GM19035 (cell line): Measurements from ENCODE around the gene LILRB5.
"Not testable (repeated sequence)": the region's sequence is repeated elsewhere in the genome, so short reads cannot be mapped to it uniquely, and the experiment has no call there.

Experiments
- ATAC-seq: cut with Tn5 transposase; IDR thresholded peaks from one replicate; pipeline ENCODE4 v1.9.1; 2021; ENCODE audit not compliant: unreplicated experiment

The LILRB5 gene

GRCh38 chr19:54245936-54246335 lies 11.1 kb downstream of the LILRB5 start:
- no peak for ATAC-seq

DNA sequence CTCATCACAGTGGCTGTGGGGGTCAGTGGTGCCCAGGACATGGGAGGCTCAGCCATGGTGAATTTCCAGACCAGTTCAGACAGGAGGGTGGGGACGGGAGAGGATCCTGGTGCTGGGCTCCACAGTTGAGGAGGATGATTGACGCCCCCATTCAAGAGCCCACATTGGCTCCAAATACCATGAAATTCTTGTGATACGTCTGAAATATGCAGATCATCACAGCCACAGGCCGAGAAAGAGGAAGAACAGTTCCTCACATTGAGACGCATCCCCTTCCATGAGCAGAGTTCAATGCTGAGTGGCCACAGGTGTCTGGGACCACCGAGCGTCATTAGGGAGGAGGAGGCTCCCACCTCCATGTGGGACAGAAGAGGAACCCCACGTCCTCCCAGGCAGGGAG lies 13.3 kb downstream of the LILRB5 start:
- not testable (repeated sequence) for ATAC-seq

DNA sequence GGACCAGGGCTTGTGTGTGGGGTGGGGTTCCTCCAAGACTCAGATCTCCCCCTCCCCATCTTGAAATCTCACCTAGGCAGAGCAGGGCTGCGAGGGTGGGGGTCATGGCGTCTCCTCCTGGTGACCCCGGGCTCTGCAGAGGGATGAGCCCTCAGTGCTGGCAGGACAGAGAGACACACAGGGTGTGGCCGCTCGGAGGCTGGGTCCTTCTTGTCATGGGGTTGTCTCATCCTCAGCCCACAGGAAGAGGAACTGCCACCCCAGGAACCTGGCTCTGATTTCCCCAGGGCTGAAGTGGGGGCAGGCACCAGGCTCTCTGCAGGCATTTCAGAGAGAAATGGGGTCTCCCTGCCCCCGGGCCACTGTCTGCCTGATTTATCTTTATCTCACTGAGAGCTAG lies 14.4 kb downstream of the LILRB5 start, which contains the start of gene LILRA6:
Gene LILRA6 (minus strand): TSS at position 145 of the 400 bp plus-strand sequence.
- not testable (repeated sequence) for ATAC-seq

GRCh38 chr19:54242234-54242633 lies 14.8 kb downstream of the LILRB5 start:
- not testable (repeated sequence) for ATAC-seq

DNA sequence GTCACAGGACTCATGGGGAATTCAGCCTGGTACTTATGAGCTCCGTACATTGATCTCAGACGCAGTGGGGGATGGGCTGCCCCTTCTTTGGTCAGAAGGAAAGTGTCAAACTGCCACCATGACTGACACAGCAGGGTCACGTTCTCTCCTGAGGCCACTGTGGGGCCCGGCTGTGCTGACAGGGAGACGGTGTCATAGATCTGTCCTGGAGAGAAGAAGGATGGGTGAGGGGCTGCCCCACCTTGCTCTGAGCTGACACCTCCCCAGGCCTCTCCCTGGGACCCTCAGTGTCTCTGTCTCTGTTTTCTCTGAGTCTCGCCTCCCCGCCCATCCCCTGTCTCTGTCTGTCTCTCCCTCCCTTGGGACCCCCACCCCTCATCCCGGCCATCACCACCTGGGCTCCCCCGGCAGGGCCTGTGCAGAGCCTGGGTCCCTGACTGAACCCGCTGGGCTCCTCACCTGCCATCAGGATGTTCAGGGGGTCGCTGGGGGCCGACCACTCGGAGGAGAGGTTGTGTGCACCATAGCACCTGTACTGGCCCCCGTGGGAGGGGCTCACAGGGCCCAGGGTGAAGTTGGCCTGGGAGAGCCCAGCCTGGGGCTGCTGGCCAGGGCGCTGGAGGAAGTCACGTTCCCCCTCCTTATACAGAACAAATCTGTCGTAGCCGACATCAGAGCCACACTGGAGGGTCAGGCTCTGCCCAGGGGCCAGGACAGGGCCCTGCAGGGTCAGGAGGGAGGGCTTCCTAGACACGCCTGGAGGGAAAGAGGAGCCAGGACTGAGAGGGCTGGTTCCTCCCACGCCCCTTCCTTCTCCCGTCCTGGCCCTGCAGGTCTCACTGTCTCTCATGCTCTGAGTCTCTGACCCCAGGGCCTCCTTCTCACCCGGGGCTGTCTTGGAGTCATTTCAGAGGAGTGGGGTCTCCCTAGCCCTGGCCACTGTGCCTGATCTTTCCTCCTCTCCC lies 16.4 kb downstream of the LILRB5 start:
- ATAC-seq: not testable (repeated sequence)

DNA sequence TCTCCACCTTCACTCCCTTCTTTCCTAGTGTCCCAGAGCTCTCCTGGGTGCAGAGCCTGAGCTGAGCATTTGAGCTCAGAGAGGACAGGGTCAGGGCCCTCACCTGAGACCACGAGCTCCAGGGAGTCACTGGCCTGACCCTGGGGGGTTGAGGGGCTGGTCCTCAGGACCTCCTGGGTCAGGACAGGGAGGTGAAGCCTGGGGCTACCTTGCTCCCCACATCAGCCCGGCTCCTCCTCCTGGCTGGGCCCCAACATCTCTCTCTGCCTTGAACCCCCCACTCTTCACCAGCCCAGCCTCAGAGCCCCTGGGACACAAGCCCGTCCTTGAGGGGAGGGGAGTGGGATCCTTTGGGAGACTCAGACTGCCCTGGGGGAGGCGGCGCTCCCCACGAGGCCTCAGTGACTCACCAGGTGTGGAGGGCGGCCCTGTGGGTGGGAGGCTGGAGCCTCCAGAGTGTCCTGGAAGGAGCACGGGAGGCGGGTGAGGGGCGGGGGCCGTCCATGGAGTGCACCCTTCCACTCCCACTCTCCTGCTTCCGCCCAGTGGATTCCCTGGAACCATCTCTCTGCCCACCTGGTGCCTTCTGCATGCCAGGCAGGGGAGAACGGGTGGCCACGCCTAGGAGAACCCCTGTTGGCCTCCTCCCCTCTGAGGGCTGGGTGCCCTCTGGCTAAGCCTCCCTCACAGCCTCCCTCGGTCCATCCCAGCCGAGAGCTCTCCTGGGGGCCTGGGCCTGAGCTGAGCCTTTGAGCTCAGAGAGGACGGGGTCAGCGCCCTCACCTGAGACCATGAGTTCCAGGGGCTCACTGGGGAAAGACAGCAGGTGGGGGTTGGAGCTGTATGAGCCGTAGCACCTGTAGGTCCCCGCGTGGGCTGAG lies 17.3 kb downstream of the LILRB5 start:
- ATAC-seq: not testable (repeated sequence)

- no peak for ATAC-seq
Observed at GRCh38 chr19:54233941-54234340, 23.1 kb downstream of the LILRB5 start.

- peak; percentile 59 for ATAC-seq
Observed at GRCh38 chr19:54231077-54231931, 25.8 kb downstream of the LILRB5 start.

DNA sequence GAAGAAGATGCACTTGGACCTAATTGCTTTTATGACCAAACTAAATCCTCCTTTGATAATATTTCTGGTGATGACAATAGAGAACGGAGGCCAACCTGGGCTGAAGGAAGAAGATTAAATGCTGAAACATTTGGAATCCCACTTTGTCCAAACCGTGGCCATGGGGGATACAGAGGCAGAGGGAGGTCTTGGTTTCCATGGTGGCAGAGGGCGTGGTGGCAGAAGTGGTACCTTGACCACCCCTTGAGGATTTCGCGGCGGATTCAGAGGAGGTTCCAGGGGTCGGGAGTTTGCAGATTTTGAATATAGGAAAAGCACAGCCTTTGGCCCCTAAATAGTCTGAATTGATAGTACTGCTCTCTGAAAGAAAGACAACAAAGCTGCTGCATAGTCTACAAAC lies 27.0 kb downstream of the LILRB5 start:
- ATAC-seq: no peak

GRCh38 chr19:54229146-54229545 lies 27.9 kb downstream of the LILRB5 start:
- ATAC-seq: no peak

- ATAC-seq: not testable (repeated sequence)
Observed at GRCh38 chr19:54224619-54225018, 32.5 kb downstream of the LILRB5 start.

DNA sequence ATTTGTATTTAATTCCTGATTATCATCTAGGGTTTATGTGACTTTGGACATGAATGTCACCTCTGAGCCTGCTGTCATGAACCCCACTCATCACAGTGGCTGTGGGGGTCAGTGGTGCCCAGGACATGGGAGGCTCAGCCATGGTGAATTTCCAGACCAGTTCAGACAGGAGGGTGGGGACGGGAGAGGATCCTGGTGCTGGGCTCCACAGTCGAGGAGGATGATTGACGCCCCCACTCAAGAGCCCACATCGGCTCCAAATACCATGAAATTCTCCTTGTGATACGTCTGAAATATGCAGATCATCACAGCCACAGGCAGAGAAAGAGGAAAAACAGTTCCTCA lies 33.2 kb downstream of the LILRB5 start:
- ATAC-seq: not testable (repeated sequence)

DNA sequence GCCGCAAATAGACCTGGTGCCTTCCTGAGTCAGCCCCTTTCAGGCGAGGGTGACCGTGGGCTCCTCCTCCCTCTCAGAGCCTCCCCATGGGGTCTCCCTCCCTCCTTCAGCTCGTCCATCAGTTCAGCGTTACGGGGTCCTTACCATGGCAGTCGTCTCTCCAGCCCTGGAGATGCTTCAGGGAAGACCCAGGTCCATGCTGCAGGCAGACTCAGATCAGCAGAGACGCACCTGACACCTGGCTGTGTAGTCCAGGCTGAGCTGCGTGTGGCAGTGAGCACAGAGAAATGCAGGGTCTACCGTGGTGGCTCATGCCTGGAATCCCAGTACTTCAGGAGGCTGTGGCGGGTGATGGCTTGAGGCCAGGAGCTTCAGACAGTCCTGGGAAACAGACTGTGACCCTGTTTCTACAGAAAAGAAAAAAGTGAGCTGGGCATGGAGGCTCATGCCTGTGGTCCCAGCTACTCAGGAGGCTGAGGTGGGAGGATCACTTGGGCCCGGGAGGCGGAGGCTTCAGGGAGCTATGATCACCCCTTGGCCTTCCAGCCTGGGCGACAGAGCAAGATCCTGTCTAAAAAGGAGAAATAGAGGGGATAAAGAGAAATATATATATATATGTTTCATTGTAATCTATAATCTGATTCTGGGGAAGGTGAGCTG lies 33.7 kb downstream of the LILRB5 start:
- not testable (repeated sequence) for ATAC-seq

DNA sequence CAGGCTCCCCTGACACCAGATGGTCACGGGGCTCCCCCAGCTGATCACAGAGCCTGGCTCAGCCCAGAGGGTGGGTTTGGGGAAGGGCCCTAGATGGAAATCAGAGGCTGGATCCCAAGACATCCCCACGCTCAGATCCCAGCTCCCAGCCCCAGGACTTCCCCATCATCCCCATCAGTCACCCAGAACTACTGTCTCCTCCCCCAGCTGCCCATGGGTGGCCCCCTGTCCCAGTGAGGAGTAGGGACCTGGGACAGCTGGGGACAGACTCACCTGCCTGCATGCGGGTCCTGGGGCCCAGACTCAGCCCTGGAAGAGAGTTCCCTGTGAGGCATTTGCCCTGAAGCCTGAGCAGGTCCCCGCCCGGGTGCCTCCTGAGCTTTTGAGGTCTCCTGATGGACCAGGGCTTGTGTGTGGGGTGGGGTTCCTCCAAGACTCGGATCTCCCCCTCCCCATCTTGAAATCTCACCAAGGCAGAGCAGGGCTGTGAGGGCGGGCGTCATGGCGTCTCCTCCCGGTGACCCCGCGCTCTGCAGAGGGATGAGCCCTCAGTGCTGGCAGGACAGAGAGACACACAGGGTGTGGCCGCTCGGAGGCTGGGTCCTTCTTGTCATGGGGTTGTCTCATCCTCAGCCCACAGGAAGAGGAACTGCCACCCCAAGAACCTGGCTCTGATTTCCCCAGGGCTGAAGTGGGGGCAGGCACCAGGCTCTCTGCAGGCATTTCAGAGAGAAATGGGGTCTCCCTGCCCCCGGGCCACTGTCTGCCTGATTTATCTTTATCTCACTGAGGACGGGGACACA lies 34.4 kb downstream of the LILRB5 start, which contains the start of gene LILRB3:
Gene LILRB3 (minus strand): TSS at position 534 of the 803 bp plus-strand sequence. CDS start 31 bp downstream, at position 503.
- not testable (repeated sequence) for ATAC-seq

- not testable (repeated sequence) for ATAC-seq
Observed at GRCh38 chr19:54221947-54222346, 35.1 kb downstream of the LILRB5 start.

GRCh38 chr19:54219702-54220101 lies 37.4 kb downstream of the LILRB5 start:
- ATAC-seq: not testable (repeated sequence)

DNA sequence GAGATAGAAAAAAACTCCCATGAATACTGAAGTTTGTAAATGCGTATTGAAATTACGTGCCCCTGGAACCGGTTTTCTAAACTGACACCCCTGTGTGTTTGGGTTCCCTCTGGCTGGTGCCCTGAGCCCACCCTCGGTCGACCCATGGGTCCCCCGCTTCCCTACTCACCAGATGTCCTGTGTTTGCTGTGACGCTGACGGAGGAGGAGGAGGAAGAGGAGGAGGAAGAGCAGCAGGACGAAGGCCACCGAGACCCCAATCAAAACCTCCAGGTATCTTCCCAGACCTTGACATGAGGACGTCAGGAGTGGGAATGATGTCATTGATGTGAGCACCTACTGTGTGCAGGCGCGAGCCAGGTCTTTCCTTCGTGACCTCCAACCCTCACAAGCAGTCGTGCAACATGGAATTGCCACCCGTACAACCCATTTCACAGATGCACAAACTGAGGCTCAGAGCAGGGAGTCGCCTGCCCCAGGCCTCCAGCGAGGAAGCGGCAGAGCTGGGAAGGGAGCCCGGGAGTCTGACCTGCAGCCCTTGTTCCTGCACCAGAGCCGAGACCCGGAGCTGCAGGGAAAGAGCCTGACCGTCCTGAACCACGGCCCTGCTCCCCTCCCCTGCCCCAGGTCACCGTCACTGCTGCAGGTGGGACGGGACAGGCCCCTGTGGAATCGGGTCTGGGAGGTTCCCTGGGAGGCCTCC lies 38.0 kb downstream of the LILRB5 start:
- no peak for ATAC-seq

- no peak for ATAC-seq
Observed at GRCh38 chr19:54218259-54218658, 38.8 kb downstream of the LILRB5 start.
